C4-2B (cell line): ENCODE data around the gene TRMT44.

Experiments used
- H3K27ac ChIP-seq: fragments of 450-650 bp; 2 replicates; pipeline ENCODE4 v1.5.1; 2017
- ZFX ChIP-seq: fragments of 450-650 bp; IDR thresholded peaks from 2 replicates; pipeline ENCODE4 v1.6.1; 2017
- TF ChIP-seq, protein P1 (sequence below): fragments of 450-650 bp; conservative IDR thresholded peaks from 2 replicates; pipeline ENCODE4 v1.5.1; 2017; ENCODE audit warnings: mild to moderate bottlenecking

Gene TRMT44

DNA sequence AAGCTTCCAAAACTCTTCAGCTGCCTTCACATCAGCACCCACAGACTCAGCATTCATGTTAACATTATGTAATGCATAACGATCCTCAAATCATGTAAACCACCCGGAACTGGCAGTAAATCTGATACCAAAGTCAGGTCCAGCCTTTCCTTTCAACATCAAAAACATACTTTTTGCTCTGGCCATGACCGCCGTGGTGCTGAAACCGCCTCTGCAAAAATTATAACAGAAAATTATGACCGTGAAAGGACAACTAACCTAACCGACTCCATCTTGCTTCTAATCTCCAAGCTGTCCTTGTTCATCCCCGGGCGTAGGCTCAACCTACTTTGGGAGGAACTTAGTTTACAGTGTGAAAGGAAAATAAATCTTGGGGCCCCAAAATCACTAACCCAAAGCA, 51.6 kb downstream of the TRMT44 start:
- no peak overlapping the region for H3K27ac ChIP-seq
- TF ChIP-seq, protein P1, sequence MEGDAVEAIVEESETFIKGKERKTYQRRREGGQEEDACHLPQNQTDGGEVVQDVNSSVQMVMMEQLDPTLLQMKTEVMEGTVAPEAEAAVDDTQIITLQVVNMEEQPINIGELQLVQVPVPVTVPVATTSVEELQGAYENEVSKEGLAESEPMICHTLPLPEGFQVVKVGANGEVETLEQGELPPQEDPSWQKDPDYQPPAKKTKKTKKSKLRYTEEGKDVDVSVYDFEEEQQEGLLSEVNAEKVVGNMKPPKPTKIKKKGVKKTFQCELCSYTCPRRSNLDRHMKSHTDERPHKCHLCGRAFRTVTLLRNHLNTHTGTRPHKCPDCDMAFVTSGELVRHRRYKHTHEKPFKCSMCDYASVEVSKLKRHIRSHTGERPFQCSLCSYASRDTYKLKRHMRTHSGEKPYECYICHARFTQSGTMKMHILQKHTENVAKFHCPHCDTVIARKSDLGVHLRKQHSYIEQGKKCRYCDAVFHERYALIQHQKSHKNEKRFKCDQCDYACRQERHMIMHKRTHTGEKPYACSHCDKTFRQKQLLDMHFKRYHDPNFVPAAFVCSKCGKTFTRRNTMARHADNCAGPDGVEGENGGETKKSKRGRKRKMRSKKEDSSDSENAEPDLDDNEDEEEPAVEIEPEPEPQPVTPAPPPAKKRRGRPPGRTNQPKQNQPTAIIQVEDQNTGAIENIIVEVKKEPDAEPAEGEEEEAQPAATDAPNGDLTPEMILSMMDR = no peak
- no peak for TF ChIP-seq ZFX

DNA sequence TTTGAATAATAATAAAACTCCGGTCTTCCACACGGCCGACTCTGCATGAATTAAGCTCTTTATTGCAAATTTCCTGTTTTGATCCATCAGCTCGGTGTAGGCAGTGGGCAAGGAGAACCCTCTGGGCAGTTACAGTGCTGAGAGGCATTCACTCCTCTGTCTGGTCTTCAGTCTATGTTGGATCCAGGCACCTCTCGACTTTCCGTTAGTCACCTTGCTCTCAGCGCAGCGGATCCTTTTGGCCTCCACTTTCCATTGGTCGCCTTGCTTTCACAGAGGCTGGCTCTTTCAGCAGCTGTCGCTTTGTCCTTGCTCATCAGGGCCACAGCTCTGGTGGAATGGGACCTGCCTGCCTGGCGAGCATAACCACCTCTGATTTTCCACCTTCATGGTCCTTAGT, 52.9 kb downstream of the TRMT44 start:
- TF ChIP-seq, protein P1 = no peak
- no peak overlapping the region for H3K27ac ChIP-seq

DNA sequence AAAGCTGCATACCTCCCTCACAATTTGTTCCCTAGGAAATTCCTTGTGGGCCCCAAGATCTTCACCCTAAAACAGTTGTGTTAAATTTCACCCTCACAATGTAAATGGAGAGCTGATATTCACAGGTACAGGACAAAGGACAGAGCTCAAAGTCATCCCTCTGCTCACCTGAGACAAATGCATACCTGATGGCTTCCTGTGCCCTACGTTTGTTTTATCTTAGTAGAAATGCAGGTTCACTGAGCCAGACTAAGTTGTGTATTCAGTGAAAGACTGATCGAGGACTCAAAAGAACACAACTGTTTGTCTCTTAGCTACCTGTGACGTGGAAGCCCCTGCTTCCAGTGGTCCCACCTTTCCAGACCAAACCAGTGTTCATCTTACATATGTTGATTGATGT, 53.6 kb downstream of the TRMT44 start:
- no peak overlapping the region for H3K27ac ChIP-seq
- TF ChIP-seq, protein P1 = no peak
- TF ChIP-seq ZFX = no peak

DNA sequence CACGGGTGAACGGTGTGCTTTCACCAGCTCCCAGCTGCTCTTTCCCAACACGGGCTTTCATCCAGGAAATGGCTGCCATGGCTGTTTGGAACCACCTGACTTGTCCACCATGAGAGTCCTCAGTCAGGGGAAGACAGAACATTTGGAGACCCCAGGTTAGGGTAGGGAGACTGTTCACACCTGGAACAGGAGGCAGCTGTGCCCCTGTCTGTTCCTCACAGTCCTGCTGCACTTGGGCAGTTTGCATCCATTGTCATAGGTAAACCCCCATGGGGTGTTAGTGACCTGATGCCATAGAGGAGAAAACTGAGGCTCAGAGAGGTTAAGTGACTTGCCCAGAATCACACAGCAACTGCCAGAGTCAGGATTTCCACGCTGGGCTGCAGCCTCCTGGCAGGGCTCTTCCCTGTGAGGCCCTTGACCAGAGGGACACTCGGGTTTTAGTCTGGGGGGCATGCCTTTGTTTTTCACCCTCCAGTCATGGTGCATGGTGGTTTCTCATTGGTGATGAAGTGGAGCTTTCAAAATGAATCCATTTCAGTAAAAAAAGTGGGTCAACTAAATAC, 54.5 kb downstream of the TRMT44 start:
- H3K27ac ChIP-seq = no peak overlapping the region
- no peak for TF ChIP-seq ZFX
- TF ChIP-seq, protein P1 = no peak

DNA sequence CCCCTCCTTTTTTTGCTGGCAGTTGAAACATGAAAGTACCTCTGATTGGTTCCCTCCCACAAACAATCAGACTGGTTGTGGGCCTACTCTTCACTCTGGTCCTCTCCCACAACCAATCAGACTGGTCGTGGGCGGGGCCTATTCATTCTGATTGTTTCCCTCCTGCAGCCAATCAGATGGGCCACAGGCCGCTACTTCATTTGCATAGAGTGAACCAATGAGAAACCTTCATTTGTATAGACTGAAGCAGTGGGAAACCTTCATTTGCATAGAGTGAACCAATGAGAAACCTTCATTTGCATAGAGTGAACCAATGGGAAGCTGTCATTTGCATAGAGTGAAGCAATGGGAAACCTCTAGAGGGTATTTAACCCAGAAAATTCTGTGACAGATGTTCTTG, 55.2 kb downstream of the TRMT44 start:
- no peak overlapping the region for H3K27ac ChIP-seq
- no peak for TF ChIP-seq ZFX
- TF ChIP-seq, protein P1 = no peak

DNA sequence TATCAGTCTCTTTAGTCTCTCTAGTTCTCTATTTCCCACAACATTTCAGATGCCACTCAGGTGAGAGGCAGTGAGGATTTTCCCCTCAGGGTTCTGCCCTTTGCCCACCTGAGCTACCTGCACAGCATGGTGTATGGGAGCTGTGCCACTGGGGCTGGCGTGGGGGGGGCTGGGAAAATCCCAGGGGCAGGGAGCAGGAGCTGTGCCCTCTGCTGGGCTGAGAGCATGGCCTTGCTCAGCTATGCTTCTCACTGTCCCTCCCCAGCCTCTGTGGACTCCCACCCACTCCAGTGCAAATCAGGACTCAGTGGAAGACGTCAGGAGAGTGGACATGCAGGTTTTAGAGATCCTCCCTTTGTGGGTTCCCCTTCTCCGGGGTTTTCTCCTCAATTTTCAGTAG, 57.2 kb downstream of the TRMT44 start:
- TF ChIP-seq, protein P1 = no peak
- TF ChIP-seq ZFX = no peak
- H3K27ac ChIP-seq = no peak overlapping the region

DNA sequence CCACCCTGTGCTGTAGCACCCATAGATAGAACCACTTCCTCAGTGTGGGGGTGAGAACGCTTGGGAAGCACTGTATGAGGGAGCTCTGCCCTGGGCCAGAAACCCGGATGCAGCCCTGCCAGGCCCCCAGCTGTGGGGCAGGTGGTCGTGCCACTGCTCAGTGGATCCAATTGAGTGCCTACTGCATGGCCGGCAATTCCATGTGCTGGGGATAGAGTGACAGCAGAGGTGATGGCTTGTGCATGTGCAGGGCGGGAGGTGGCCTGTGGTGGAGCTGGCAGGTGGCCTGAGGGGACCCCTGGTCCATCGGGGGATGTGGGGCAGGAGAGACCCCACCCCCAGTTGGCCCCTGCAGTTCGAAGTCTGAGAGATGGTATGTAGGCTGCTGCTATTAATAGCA, 60.4 kb downstream of the TRMT44 start:
- TF ChIP-seq, protein P1 = no peak
- TF ChIP-seq ZFX = no peak
- H3K27ac ChIP-seq = no peak overlapping the region
